IPS-18a (cell line): ENCODE measurements around the gene TMEM151A.
"Not testable (repeated sequence)": the region's sequence is repeated elsewhere in the genome, so short reads cannot be mapped to it uniquely, and the experiment has no call there.

ENCODE experiments used
- H3K27ac ChIP-seq: one replicate; pipeline ENCODE4 v1.5.1; 2013; ENCODE audit warnings: low read length
- H3K27me3 ChIP-seq: one replicate; pipeline ENCODE4 v1.6.1; 2013; ENCODE audit warnings: mild to moderate bottlenecking, low read length; ENCODE audit not compliant: control insufficient read depth, insufficient read depth
- H3K36me3 ChIP-seq: one replicate; pipeline ENCODE4 v1.6.1; 2013; ENCODE audit warnings: low read depth, low read length; ENCODE audit not compliant: control insufficient read depth
- H3K4me1 ChIP-seq: one replicate; pipeline ENCODE4 v1.6.1; 2013; ENCODE audit warnings: low read depth, low read length; ENCODE audit not compliant: control insufficient read depth
- H3K4me3 ChIP-seq: one replicate; pipeline ENCODE4 v1.5.1; 2013; ENCODE audit warnings: low read length
- H3K9ac ChIP-seq: one replicate; pipeline ENCODE4 v1.6.1; 2013; ENCODE audit warnings: mild to moderate bottlenecking, low read length, moderate library complexity
- H3K9me3 ChIP-seq: one replicate; pipeline ENCODE4 v1.6.1; 2013; ENCODE audit warnings: low read depth, low read length; ENCODE audit not compliant: control insufficient read depth

TMEM151A gene

GRCh38 chr11:66294626-66295620 is 3.2 kb downstream of the TMEM151A start:
- no peak overlapping the region for H3K9ac ChIP-seq
- no peaks in the 10 kb centered on the region for H3K36me3 ChIP-seq
- H3K4me3 ChIP-seq: no peak overlapping the region
- H3K27me3 ChIP-seq: peaks cover 32% of the 10 kb centered on the region
- H3K4me1 ChIP-seq: peaks cover 6% of the 10 kb centered on the region
- no peak overlapping the region for H3K27ac ChIP-seq
- no peaks in the 10 kb centered on the region for H3K9me3 ChIP-seq

- Histone ChIP-seq H3K27me3 (peaks cover 8% of the 10 kb centered on the region), H3K36me3 (no peaks in the 10 kb centered on the region), H3K4me1 (peaks cover 2% of the 10 kb centered on the region), H3K9ac (no peak overlapping the region), H3K4me3 (no peak overlapping the region), H3K27ac (no peak overlapping the region), H3K9me3 (no peaks in the 10 kb centered on the region)
Measured at GRCh38 chr11:66297610-66298009, 5.9 kb downstream of the TMEM151A start.

- Histone ChIP-seq H3K36me3 (no peaks in the 10 kb centered on the region), H3K27me3 (no peaks in the 10 kb centered on the region), H3K4me1 (peaks cover 2% of the 10 kb centered on the region), H3K9ac (no peak overlapping the region), H3K27ac (no peak overlapping the region), H3K4me3 (no peak overlapping the region), H3K9me3 (no peaks in the 10 kb centered on the region)
Measured at GRCh38 chr11:66299186-66299585, 7.5 kb downstream of the TMEM151A start.

GRCh38 chr11:66302656-66303055 is 11.0 kb downstream of the TMEM151A start:
- H3K4me1 ChIP-seq: no peaks in the 10 kb centered on the region
- no peak overlapping the region for H3K4me3 ChIP-seq
- H3K36me3 ChIP-seq: no peaks in the 10 kb centered on the region
- no peak overlapping the region for H3K9ac ChIP-seq
- H3K27ac ChIP-seq: no peak overlapping the region
- no peaks in the 10 kb centered on the region for H3K27me3 ChIP-seq
- H3K9me3 ChIP-seq: no peaks in the 10 kb centered on the region

- Histone ChIP-seq H3K27me3 (no peaks in the 10 kb centered on the region), H3K36me3 (no peaks in the 10 kb centered on the region), H3K4me1 (peaks cover 6% of the 10 kb centered on the region), H3K9me3 (no peaks in the 10 kb centered on the region), H3K4me3 (no peak overlapping the region), H3K9ac (no peak overlapping the region), H3K27ac (no peak overlapping the region)
Measured at GRCh38 chr11:66309475-66309874, 17.8 kb downstream of the TMEM151A start.

- no peak overlapping the region for H3K27ac ChIP-seq
- H3K9me3 ChIP-seq: no peaks in the 10 kb centered on the region
- peaks cover 6% of the 10 kb centered on the region for H3K4me1 ChIP-seq
- no peak overlapping the region for H3K4me3 ChIP-seq
- no peaks in the 10 kb centered on the region for H3K36me3 ChIP-seq
- no peak overlapping the region for H3K9ac ChIP-seq
- H3K27me3 ChIP-seq: no peaks in the 10 kb centered on the region
Measured at GRCh38 chr11:66310324-66310723, 18.6 kb downstream of the TMEM151A start.

- not testable (repeated sequence) for H3K4me3 ChIP-seq, H3K27me3 ChIP-seq, H3K27ac ChIP-seq, H3K9ac ChIP-seq, H3K36me3 ChIP-seq, H3K4me1 ChIP-seq, H3K9me3 ChIP-seq
Measured at GRCh38 chr11:66310803-66311440, 19.2 kb downstream of the TMEM151A start.

GRCh38 chr11:66311470-66311964 is 19.8 kb downstream of the TMEM151A start:
- Histone ChIP-seq H3K36me3 (no peaks in the 10 kb centered on the region), H3K27me3 (no peaks in the 10 kb centered on the region), H3K4me3 (peak overlapping the region; percentile 69), H3K27ac (no peak overlapping the region), H3K9ac (peak overlapping the region; percentile 49), H3K9me3 (no peaks in the 10 kb centered on the region), H3K4me1 (peaks cover 6% of the 10 kb centered on the region)

- no peaks in the 10 kb centered on the region for H3K9me3 ChIP-seq
- H3K4me3 ChIP-seq: peak overlapping the region; percentile 69
- H3K9ac ChIP-seq: peak overlapping the region; percentile 49
- no peak overlapping the region for H3K27ac ChIP-seq
- peaks cover 6% of the 10 kb centered on the region for H3K4me1 ChIP-seq
- H3K36me3 ChIP-seq: no peaks in the 10 kb centered on the region
- H3K27me3 ChIP-seq: no peaks in the 10 kb centered on the region
Measured at GRCh38 chr11:66311965-66312548, 20.4 kb downstream of the TMEM151A start.

GRCh38 chr11:66312549-66313320 is 21.0 kb downstream of the TMEM151A start:
- Histone ChIP-seq H3K36me3 (no peaks in the 10 kb centered on the region), H3K27me3 (no peaks in the 10 kb centered on the region), H3K4me3 (peak overlapping the region; percentile 69), H3K9me3 (no peaks in the 10 kb centered on the region), H3K9ac (peak overlapping the region; percentile 28), H3K27ac (no peak overlapping the region), H3K4me1 (peaks cover 12% of the 10 kb centered on the region)
